Placental epithelial cell (primary cell): ENCODE results near the gene SMCO4. TPM values are rescaled to one million over a fixed set of nuclear protein-coding genes. Genes with fewer than 3 reads are reported as not detected.

Source experiments
- small RNA-seq: library from RNA; depleted of rRNA; stranded (forward); fragments of <200 nt; gene quantifications from one replicate; pipeline ENCODE3, GENCODE V24; 2012
- total RNA-seq: library from RNA; depleted of rRNA; stranded (reverse); fragments of >200 nt; gene quantifications from 2 replicates; pipeline ENCODE4 v1.2.3, GENCODE V29; 2012

Gene SMCO4, protein sequence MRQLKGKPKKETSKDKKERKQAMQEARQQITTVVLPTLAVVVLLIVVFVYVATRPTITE
- total RNA-seq, result 8.9 and 11.8 TPM in 2 replicates

DNA sequence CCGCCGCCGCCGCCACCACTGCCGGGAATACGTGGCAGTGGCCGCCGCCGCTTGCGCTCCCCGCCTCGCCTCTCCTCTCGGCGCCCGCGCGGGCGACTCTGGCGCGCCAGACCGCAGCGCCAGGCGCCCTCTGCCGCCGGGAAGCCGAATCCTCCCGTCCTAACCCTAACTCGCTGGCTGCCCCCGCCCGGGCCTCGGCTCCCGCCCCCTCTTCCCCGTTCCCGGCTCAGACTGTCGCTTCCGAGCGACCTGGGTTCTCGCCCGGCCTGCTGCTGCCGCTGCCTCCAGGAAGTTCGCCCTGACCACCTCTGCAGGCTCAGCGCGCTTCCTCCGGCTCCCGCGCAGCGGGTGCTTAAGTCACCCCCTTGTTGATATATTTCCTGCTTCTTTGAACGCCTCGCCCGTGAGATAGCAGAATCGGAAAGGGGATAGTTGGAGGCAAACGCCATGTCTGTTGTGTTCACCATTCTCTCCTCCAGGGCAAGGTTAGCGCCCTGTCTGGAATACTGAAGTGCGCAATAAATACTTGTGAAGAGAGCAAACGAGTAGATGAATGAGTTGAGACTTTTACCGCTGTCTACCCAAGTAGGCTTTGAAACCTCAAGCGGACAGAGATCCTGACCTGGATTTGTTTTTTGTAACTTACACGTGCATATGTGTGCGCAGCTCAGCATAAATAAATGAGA is at the start of gene SMCO4:
Gene SMCO4 (minus strand): TSS at position 100 of the 686 bp plus-strand sequence. CDS start 64,202 bp downstream, outside the sequence.

Small RNA genes within 50 kb of the gene (small RNA-seq; reads per million reads assigned to genes)
- gene RN7SL223P, result not detected

Other genes with a start within 250 kb of the SMCO4 start
- gene DEUP1, start 212.6 kb downstream of the SMCO4 start, total RNA-seq, result 0.39 TPM in 1 of 2 replicates, not detected in the other
- gene CEP295, start 118.3 kb upstream of the SMCO4 start, total RNA-seq, result 17.3 and 18.7 TPM in 2 replicates
- 157 and 368 TPM in 2 replicates for gene TAF1D, start 198.1 kb upstream of the SMCO4 start, total RNA-seq
- gene C11orf54, start 198.3 kb upstream of the SMCO4 start, total RNA-seq, result 7.0 and 15.7 TPM in 2 replicates
- gene MED17, start 240.9 kb upstream of the SMCO4 start, total RNA-seq, result 33.0 and 35.4 TPM in 2 replicates